Natural killer cell (primary cell): Measurements from ENCODE around the gene DNAH6. TPM values are rescaled to one million over a fixed set of nuclear protein-coding genes. Genes with fewer than 3 reads are reported as not detected.

Experiments used
- ATAC-seq, 3 donors: fragments of 150-1000 bp in 2 of 3; fragments of 200-7000 bp in 1 of 3; cut with Tn5 transposase; 1 replicate in 1 of 3; 2 replicates in 2 of 3; pipeline ENCODE4 v1.10.0; 2021; ENCODE audit warnings: mild to moderate bottlenecking in 2 of 3, moderate library complexity in 2 of 3
- DNase-seq, 2 donors: peaks; one replicate each; pipeline versions ENCODE4 v3.0.0 to v3.0.0-alpha.2; 2013 to 2021; ENCODE audit warnings: mixed read lengths in 1 of 2
- H3K27ac ChIP-seq: one replicate; pipeline ENCODE4 v1.5.1; 2013; ENCODE audit warnings: mild to moderate bottlenecking, low read length
- H3K27me3 ChIP-seq: one replicate; pipeline ENCODE4 v1.6.1; 2013; ENCODE audit warnings: low read length; ENCODE audit not compliant: control insufficient read depth, insufficient read depth
- H3K36me3 ChIP-seq: one replicate; pipeline ENCODE4 v1.6.1; 2013; ENCODE audit warnings: low read length; ENCODE audit not compliant: control insufficient read depth, insufficient read depth
- H3K4me1 ChIP-seq: one replicate; pipeline ENCODE4 v1.6.1; 2013; ENCODE audit warnings: low read length; ENCODE audit not compliant: control insufficient read depth, insufficient read depth
- H3K4me3 ChIP-seq: one replicate; pipeline ENCODE4 v1.5.1; 2013; ENCODE audit warnings: low read length
- H3K9me3 ChIP-seq: one replicate; pipeline ENCODE4 v1.6.1; 2013; ENCODE audit warnings: low read length; ENCODE audit not compliant: control insufficient read depth, insufficient read depth
- H3K27ac Mint-ChIP-seq, 2 donors: one replicate each; pipeline ENCODE4 v1.8.0; 2022; ENCODE audit warnings: mild to moderate bottlenecking in 2 of 2, mixed read lengths in 2 of 2, moderate library complexity in 1 of 2
- H3K27me3 Mint-ChIP-seq, 2 donors: one replicate each; pipeline ENCODE4 v1.8.0; 2022; ENCODE audit warnings: low read depth in 2 of 2, mixed read lengths in 2 of 2
- H3K36me3 Mint-ChIP-seq: one replicate; pipeline ENCODE4 v1.8.0; 2022; ENCODE audit warnings: mixed read lengths
- H3K4me1 Mint-ChIP-seq, 2 donors: one replicate each; pipeline ENCODE4 v1.8.0; 2022; ENCODE audit warnings: mixed read lengths in 2 of 2
- H3K4me3 Mint-ChIP-seq: one replicate; pipeline ENCODE4 v1.8.0; 2022; ENCODE audit warnings: mild to moderate bottlenecking, moderate library complexity, mixed read lengths
- H3K9me3 Mint-ChIP-seq, 2 donors: one replicate each; pipeline ENCODE4 v1.8.0; 2022; ENCODE audit warnings: mixed read lengths in 2 of 2
- WGBS: methylation state at CpG from one replicate; pipeline ENCODE4 v1.1.7; 2013; ENCODE audit warnings: missing lambda C conversion rate; ENCODE audit not compliant: insufficient coverage; 5-methylcytosine and 5-hydroxymethylcytosine counted together
- intact Hi-C: fragments of 100-400 bp; cut with micrococcal nuclease; formaldehyde crosslinking; loops from one replicate; pipeline ENCODE4 v1.14.2; 2022
- total RNA-seq, 4 donors: library from RNA; stranded (reverse); fragments of 120-200 nt in 1 of 4; gene quantifications; one replicate each; pipeline versions ENCODE4 v1.2.3 to v1.2.4, GENCODE V29; 2013 to 2022
- TF ChIP-seq, protein P1 (sequence below): fragments of 200-600 bp; IDR thresholded peaks from one replicate; pipeline ENCODE4 v1.8.0; 2022; ENCODE audit warnings: antibody characterized with exemption

Gene DNAH6
- total RNA-seq, 3 donors from 2014 or later (not counting 1 experiment from before 2014, with no cell fraction given): 0.05 to 0.60 (median 0.32) TPM

DNA sequence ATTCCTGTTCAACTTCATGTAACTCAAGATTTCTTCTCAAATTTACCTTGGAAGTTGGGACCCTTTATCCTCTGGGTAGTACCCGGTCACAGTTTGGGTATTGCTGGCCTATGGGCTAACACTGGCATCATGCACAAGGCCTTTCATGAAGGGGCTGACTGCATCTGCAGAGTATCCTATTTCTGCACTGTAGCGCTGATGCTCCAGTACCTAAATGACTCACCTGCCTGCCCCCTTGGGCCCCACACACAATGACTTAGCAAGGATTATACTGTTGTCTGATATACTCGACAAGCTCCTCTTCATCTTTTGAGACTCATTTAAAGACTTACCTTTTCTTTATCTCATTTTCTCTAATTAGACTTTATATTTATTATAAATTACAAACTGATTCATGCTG lies 39.9 kb downstream of the DNAH6 start:
- Histone ChIP-seq H3K4me1 (no peaks in the 10 kb centered on the region), H3K4me3 (no peak overlapping the region), H3K27ac (no peak overlapping the region), H3K36me3 (no peaks in the 10 kb centered on the region), H3K27me3 (peaks cover 2% of the 10 kb centered on the region), H3K9me3 (peaks cover 3% of the 10 kb centered on the region)
- intact Hi-C loops: no loop called here
- WGBS: 87% methylated on average over 2 of the region's 3 CpGs
- H3K4me1 Mint-ChIP-seq: no peaks in the 10 kb centered on the region
- DNase-seq: no peak
- peaks cover 8 to 22% of the 10 kb centered on the region in 2 donors for H3K27me3 Mint-ChIP-seq
- H3K27ac Mint-ChIP-seq: no peak overlapping the region
- TF ChIP-seq, protein P1, sequence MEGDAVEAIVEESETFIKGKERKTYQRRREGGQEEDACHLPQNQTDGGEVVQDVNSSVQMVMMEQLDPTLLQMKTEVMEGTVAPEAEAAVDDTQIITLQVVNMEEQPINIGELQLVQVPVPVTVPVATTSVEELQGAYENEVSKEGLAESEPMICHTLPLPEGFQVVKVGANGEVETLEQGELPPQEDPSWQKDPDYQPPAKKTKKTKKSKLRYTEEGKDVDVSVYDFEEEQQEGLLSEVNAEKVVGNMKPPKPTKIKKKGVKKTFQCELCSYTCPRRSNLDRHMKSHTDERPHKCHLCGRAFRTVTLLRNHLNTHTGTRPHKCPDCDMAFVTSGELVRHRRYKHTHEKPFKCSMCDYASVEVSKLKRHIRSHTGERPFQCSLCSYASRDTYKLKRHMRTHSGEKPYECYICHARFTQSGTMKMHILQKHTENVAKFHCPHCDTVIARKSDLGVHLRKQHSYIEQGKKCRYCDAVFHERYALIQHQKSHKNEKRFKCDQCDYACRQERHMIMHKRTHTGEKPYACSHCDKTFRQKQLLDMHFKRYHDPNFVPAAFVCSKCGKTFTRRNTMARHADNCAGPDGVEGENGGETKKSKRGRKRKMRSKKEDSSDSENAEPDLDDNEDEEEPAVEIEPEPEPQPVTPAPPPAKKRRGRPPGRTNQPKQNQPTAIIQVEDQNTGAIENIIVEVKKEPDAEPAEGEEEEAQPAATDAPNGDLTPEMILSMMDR: no peak
- ATAC-seq: no peak
- H3K36me3 Mint-ChIP-seq: peaks cover 15% of the 10 kb centered on the region
- H3K9me3 Mint-ChIP-seq: peaks cover 3 to 6% of the 10 kb centered on the region in 2 donors
- H3K4me3 Mint-ChIP-seq: no peak overlapping the region

DNA sequence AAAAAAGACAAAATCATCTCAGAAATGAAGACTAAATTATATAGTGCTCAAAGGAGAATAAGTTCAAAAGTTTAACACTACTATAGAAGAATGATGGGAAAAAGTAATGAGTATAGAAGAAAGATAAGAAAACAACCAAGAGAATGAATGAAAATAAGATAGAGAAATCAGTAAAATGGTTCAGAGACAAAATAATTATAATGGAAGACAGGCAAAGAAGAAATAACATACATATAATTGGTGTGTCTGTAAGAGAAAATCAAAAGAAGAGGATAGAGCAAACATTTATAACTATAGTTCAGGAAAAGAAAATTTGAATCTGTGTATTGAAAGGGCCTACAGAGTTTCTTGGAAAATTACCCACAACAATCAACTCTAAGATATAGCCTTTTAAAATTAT lies 43.5 kb downstream of the DNAH6 start:
- Histone ChIP-seq H3K27ac (no peak overlapping the region), H3K4me1 (no peaks in the 10 kb centered on the region), H3K27me3 (no peaks in the 10 kb centered on the region), H3K4me3 (no peak overlapping the region), H3K36me3 (no peaks in the 10 kb centered on the region), H3K9me3 (peaks cover 3% of the 10 kb centered on the region)
- DNase-seq (no peak), ATAC-seq (no peak)
- Mint-ChIP-seq H3K9me3 (peaks cover 3 to 6% of the 10 kb centered on the region in 2 donors), H3K4me1 (no peaks in the 10 kb centered on the region), H3K4me3 (no peak overlapping the region), H3K27me3 (peaks cover 15 to 40% of the 10 kb centered on the region in 2 donors), H3K27ac (no peak overlapping the region), H3K36me3 (peaks cover 15% of the 10 kb centered on the region)
- intact Hi-C loops: no loop called here
- TF ChIP-seq, protein P1: no peak

DNA sequence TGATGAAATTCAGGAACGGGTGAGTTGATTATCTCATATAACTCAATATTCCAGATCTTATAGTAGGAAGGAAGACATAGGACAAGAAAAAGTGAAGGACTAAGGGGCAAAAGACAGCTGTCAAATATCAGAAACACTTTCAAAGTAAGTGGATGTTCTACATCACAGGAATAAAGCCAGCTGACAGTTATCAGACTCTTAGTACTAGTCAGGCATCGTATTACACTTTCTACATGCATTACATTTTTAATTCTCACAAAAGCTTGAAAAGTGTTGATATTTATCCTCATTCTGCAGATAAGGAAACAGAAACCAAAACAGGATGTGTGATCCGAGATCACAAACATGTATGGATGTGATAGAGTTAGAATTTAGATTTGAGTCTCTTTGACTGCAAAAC lies 63.4 kb downstream of the DNAH6 start:
- no peaks in the 10 kb centered on the region for H3K9me3 ChIP-seq
- no peaks in the 10 kb centered on the region for H3K36me3 ChIP-seq
- TF ChIP-seq, protein P1: no peak
- DNase-seq (no peak), ATAC-seq (no peak)
- H3K4me3 ChIP-seq: no peak overlapping the region
- no peak overlapping the region for H3K27ac Mint-ChIP-seq
- H3K4me1 Mint-ChIP-seq: no peaks in the 10 kb centered on the region
- intact Hi-C loops: no loop called here
- H3K27me3 Mint-ChIP-seq: peaks cover 0 to 2% of the 10 kb centered on the region in 2 donors
- no peaks in the 10 kb centered on the region for H3K9me3 Mint-ChIP-seq
- no peaks in the 10 kb centered on the region for H3K27me3 ChIP-seq
- no peak overlapping the region for H3K4me3 Mint-ChIP-seq
- H3K36me3 Mint-ChIP-seq: no peaks in the 10 kb centered on the region
- no peak overlapping the region for H3K27ac ChIP-seq
- no peaks in the 10 kb centered on the region for H3K4me1 ChIP-seq
- 54% methylated on average over 2 of the region's 3 CpGs for WGBS

GRCh38 chr2:84603911-84604310 lies 87.6 kb downstream of the DNAH6 start:
- intact Hi-C loops: no loop called here
- H3K36me3 ChIP-seq: no peaks in the 10 kb centered on the region
- Mint-ChIP-seq H3K36me3 (peaks cover 7% of the 10 kb centered on the region), H3K27me3 (peaks cover 25 to 39% of the 10 kb centered on the region in 2 donors), H3K27ac (no peak overlapping the region), H3K9me3 (peaks cover 2 to 8% of the 10 kb centered on the region in 2 donors), H3K4me3 (no peak overlapping the region), H3K4me1 (no peaks in the 10 kb centered on the region)
- H3K4me1 ChIP-seq: no peaks in the 10 kb centered on the region
- DNase-seq: no peak
- H3K27me3 ChIP-seq: peaks cover 10% of the 10 kb centered on the region
- TF ChIP-seq, protein P1: no peak
- no peaks in the 10 kb centered on the region for H3K9me3 ChIP-seq
- H3K4me3 ChIP-seq: no peak overlapping the region
- 100% methylated on average over 4 of the region's 4 CpGs for WGBS
- ATAC-seq: no peak
- no peak overlapping the region for H3K27ac ChIP-seq
